Peyer's patch (tissue), 4 donors: ENCODE measurements around the gene MAP1LC3A. TPM values are rescaled to one million over a fixed set of nuclear protein-coding genes. Genes with fewer than 3 reads are reported as not detected.

Experiments used
- DNase-seq, 3 donors: peaks; one replicate each; pipeline ENCODE4 v3.0.0-alpha.2; 2017 to 2019
- H3K27ac ChIP-seq, 4 donors: fragments of 200-600 bp; sonication (generic); one replicate each; pipeline ENCODE4 v1.5.1; 2016 to 2019
- H3K27me3 ChIP-seq, 2 donors: fragments of 200-600 bp; sonication (generic); one replicate each; pipeline ENCODE4 v1.5.1; 2019
- H3K36me3 ChIP-seq, 3 donors: fragments of 200-600 bp; sonication (generic); one replicate each; pipeline ENCODE4 v1.5.1; 2016 to 2019
- H3K4me1 ChIP-seq, 4 donors: fragments of 200-600 bp; sonication (generic); one replicate each; pipeline ENCODE4 v1.5.1; 2016 to 2019
- H3K4me3 ChIP-seq, 4 donors: fragments of 200-600 bp; sonication (generic); 1 replicate in 3 of 4; 2 replicates in 1 of 4; pipeline ENCODE4 v1.5.1; 2016 to 2019; ENCODE audit warnings: mild to moderate bottlenecking in 1 of 4
- H3K9me3 ChIP-seq, 4 donors: fragments of 200-600 bp; sonication (generic); one replicate each; pipeline ENCODE4 v1.5.1; 2016 to 2019; ENCODE audit warnings: mild to moderate bottlenecking in 1 of 4
- CTCF ChIP-seq, 6 experiments: fragments of 450-650 bp in 4 of 6; fragments of 200-600 bp in 2 of 6; sonication (generic) in 1 of 6; IDR thresholded peaks; one replicate each; pipeline ENCODE4 v1.5.1; 2017 to 2019; ENCODE audit warnings: antibody characterized with exemption in 6 of 6, mild to moderate bottlenecking in 3 of 6, moderate library complexity in 1 of 6
- POLR2A ChIP-seq, 2 donors: fragments of 450-650 bp; IDR thresholded peaks; one replicate each; pipeline ENCODE4 v1.5.1; 2017; ENCODE audit warnings: antibody characterized with exemption in 2 of 2, mild to moderate bottlenecking in 2 of 2, moderate library complexity in 2 of 2
- total RNA-seq, 4 donors: library from RNA; depleted of rRNA; stranded (reverse); fragments of >200 nt; gene quantifications; one replicate each; pipeline ENCODE4 v1.1.0, GENCODE V29; 2016

Gene MAP1LC3A
- total RNA-seq, 4 donors from 2014 or later, result 32.6 to 82.1 (median 68.6) TPM

GRCh38 chr20:34532320-34532719 lies 26.2 kb upstream of the MAP1LC3A start:
- no peaks in the 10 kb centered on the region for H3K9me3 ChIP-seq
- H3K36me3 ChIP-seq, result peaks cover 0 to 97% (median 3%) of the 10 kb centered on the region in 3 donors
- peaks cover 0 to 9% (median 0%) of the 10 kb centered on the region in 4 donors for H3K4me1 ChIP-seq
- TF ChIP-seq POLR2A (IDR thresholded peaks at IDR 0.05) (no peak), CTCF (IDR thresholded peaks at IDR 0.05) (no peak)
- H3K4me3 ChIP-seq, result no peak overlapping the region
- no peak overlapping the region for H3K27ac ChIP-seq
- no peaks in the 10 kb centered on the region for H3K27me3 ChIP-seq
- peak in 1 of 3 donors; percentile 30 for DNase-seq

DNA sequence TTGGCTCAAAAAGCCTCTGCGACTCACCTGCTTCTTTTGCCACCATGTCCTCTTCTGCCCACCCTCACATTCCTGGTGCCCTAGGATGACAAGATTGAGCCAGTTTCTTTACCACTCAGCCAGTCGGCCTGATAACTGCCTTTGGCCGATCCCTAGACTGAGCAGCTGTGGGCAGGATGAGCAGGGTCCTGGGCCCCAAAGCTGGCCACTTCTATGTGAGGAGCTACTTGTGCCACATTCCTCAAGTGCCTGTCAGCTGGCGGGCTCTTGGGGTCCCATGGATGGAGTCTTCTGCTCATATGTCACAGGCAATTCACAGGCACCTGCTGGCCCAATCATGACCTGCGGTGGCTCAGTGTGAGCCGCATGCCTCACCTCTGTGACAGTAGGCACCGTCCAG lies 25.8 kb upstream of the MAP1LC3A start:
- DNase-seq, result peak in 1 of 3 donors; percentile 38
- Histone ChIP-seq H3K36me3 (peaks cover 0 to 97% (median 3%) of the 10 kb centered on the region in 3 donors), H3K27ac (no peak overlapping the region), H3K9me3 (no peaks in the 10 kb centered on the region), H3K27me3 (no peaks in the 10 kb centered on the region), H3K4me3 (no peak overlapping the region), H3K4me1 (peaks cover 0 to 9% (median 0%) of the 10 kb centered on the region in 4 donors)
- no peak for TF ChIP-seq CTCF (IDR thresholded peaks at IDR 0.05)
- TF ChIP-seq POLR2A (IDR thresholded peaks at IDR 0.05), result no peak

DNA sequence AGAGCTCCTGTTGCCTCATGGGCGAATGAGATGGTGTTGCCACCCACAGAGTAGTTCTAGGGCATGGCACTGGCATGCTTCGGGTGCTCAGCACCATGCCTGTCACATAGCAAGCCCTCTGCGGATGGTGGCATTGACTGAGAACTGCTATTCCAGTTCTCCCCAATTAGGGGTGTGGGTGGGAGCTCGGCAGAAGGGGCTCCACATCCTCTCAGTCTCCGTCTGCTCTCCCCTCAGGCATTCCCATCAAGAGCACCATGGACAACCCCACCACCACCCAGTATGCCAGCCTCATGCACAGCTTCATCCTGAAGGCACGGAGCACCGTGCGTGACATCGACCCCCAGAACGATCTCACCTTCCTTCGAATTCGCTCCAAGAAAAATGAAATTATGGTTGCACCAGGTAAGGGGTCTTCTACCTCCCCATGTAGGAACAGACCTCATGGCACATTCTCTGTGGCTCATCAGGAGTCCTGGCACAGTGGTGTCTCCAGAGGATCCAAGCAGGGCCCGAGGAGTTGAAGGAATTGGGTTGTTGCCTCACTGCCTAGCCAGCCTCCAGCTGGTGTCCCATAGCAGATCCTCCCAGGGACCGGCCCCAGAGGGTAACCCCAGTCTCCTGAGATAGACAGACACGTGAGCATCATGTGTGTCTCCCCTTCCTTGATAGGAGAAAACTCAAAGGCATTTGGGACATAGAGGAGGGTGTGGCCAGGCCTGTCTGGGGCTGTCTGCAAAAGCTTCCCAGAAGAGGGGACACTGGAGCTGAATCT lies 23.9 kb upstream of the MAP1LC3A start:
- Histone ChIP-seq H3K4me3 (no peak overlapping the region), H3K27me3 (no peaks in the 10 kb centered on the region), H3K27ac (no peak overlapping the region), H3K4me1 (no peaks in the 10 kb centered on the region), H3K36me3 (peaks cover 0 to 92% (median 0%) of the 10 kb centered on the region in 3 donors), H3K9me3 (no peaks in the 10 kb centered on the region)
- peak in 1 of 3 donors; percentile 42 for DNase-seq
- TF ChIP-seq POLR2A (IDR thresholded peaks at IDR 0.05) (no peak), CTCF (IDR thresholded peaks at IDR 0.05) (no peak)

- Histone ChIP-seq H3K4me3 (no peak overlapping the region), H3K27me3 (no peaks in the 10 kb centered on the region), H3K4me1 (no peaks in the 10 kb centered on the region), H3K9me3 (no peaks in the 10 kb centered on the region), H3K27ac (no peak overlapping the region), H3K36me3 (peaks cover 0 to 92% (median 0%) of the 10 kb centered on the region in 3 donors)
- peak in 1 of 3 donors; percentile 10 for DNase-seq
- TF ChIP-seq POLR2A (IDR thresholded peaks at IDR 0.05) (no peak), CTCF (IDR thresholded peaks at IDR 0.05) (no peak)
Measured at GRCh38 chr20:34535301-34535840, 23.1 kb upstream of the MAP1LC3A start.

GRCh38 chr20:34535857-34536256 lies 22.7 kb upstream of the MAP1LC3A start:
- peaks cover 0 to 92% (median 0%) of the 10 kb centered on the region in 3 donors for H3K36me3 ChIP-seq

More at GRCh38 chr20:34535857-34536256, 22.7 kb upstream of the MAP1LC3A start:
- H3K4me1 ChIP-seq, result no peaks in the 10 kb centered on the region
- H3K9me3 ChIP-seq, result no peaks in the 10 kb centered on the region
- no peak overlapping the region for H3K27ac ChIP-seq
- H3K4me3 ChIP-seq, result no peak overlapping the region
- DNase-seq, result peak in 1 of 3 donors; percentile 19
- TF ChIP-seq CTCF (IDR thresholded peaks at IDR 0.05) (no peak), POLR2A (IDR thresholded peaks at IDR 0.05) (no peak)
- no peaks in the 10 kb centered on the region for H3K27me3 ChIP-seq
